ENCODE measurements around the gene AZI2.
A peak's percentile ranks its signal among the peaks of the same experiment; 100 is the strongest.

Gene AZI2, protein sequence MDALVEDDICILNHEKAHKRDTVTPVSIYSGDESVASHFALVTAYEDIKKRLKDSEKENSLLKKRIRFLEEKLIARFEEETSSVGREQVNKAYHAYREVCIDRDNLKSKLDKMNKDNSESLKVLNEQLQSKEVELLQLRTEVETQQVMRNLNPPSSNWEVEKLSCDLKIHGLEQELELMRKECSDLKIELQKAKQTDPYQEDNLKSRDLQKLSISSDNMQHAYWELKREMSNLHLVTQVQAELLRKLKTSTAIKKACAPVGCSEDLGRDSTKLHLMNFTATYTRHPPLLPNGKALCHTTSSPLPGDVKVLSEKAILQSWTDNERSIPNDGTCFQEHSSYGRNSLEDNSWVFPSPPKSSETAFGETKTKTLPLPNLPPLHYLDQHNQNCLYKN

GRCh38 chr3:28348629-28349468 lies at the start of gene AZI2, which contains the start of gene ZCWPW2:
TSS of gene AZI2 (minus strand) at chr3:28348824. CDS start at chr3:28340617, 8,207 bp downstream.
TSS of gene ZCWPW2 (plus strand) at chr3:28348721. CDS start at chr3:28413069, 64,348 bp downstream.
- peak; percentile 88 for DNase-seq

DNA sequence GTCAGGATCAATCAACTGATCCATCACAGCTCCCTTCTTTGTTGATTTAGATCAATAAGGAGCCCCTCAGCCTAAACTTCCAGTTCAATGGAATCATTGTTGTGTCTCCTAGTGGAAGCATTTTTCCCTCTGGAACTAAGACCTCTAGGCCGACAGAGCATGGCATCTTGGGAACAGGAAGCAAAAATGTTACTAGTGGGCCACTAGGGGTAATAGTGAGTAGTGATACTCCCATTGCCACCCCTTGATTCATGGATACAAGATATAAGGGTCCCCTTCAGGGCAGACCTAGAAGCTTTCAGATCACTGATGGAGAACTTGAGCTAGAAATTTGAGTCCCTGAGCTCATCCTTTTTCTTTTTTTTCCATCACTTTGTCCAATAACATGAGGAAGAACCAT lies 40.4 kb upstream of the AZI2 start:
- DNase-seq: no peak

DNA sequence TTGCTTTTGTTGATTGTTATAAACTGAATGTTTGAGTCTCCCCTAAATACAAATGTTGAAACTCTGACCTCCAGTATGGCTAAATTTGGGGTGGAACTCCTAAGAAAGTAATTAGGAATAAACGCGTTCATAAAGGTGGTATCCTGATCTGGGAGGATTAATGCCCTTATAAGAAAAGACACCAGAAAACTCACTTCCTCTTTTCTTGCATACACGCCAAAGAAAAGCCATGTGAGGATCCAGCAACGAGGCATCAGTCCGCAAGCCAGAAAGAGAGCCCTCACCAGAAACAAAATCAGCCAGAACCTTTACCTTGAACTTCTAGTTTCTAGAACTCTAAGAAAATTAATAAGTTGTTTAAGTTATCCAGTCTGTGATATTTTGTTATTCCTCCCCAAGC lies 37.4 kb upstream of the AZI2 start:
- DNase-seq: no peak

DNA sequence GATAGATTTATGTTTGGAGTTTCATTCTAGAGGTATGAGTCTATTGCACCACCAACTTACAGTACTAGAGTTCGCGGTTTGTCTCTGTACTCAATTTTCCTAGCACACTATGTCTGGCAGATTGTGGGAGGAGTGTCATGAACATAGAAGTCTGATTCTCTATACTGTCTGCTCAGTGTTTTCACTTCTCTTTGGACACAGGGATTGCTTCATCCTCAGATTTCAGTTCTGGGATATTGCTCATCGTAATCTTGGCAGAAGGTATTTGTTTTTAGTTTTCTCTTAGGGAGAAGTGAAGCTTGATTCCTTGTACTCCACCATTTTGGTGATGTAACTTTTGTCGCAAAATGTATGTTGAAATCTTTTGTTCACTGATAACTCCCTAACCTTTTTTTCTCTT lies 27.8 kb upstream of the AZI2 start:
- DNase-seq: no peak

DNA sequence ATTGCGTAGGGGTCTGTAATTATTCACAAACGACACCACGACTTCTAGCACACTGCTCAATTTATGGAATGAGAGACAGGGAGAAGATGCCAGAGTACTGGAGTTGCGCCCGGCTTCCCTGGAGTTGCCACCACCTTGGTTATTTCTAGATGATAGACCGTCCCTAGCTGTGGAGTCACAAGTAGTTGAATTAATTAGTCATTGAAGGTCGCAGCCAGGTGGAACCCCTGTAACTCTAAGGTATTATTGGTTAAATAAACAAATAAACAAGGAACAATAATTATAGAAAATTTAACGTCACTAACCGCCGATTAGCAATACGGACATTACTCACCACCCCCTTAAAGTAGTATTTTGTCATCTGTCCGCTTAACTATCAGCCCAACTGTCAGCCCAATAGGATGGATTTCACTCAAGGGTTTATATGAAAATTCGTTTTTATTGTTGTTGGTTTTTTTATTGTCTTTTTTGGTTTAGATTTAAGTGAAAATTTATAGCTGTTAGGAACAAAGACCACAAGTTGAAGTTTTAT lies 911 bp upstream of the AZI2 start:
- no peak for DNase-seq

DNA sequence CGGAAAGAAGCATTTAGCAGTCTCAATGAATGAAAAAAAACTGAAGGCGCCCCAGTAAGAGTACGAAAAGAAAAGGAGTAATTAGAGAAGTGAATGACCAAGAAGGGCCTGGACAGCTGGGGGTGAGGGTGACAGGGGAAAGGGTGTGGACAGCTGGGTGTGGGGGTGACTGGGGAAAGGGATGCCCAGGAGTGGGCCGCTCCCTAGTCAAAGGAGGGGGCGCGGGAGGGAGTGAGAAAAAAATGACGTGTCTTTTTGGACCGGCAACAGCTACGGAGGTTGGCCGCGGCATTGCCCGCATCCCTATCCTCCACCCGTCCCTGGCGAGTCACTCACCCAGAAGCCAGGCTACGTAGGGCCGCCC lies 377 bp downstream of the AZI2 start:
- no peak for DNase-seq

- DNase-seq: no peak
These were observed 1.0 kb downstream of the AZI2 start for GRCh38 chr3:28347374-28348264.

DNA sequence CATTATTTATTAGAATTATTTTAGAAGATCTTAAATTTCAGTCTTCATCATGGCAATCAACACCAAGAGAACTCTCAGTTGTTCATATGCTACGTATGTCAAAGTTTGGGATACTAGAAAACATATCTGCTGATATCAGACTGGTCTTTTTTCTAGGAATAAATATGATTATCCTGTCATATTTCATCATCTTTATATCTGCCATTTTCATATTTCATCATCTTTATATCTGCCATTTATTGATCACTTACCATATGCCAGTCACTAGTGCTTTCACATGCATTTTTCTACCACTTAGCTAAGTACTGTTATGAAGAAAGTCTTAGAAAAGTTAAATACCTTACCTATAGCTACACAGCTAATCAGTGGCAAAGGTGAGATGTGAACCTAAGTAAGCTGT lies 2.9 kb downstream of the AZI2 start:
- no peak for DNase-seq

DNA sequence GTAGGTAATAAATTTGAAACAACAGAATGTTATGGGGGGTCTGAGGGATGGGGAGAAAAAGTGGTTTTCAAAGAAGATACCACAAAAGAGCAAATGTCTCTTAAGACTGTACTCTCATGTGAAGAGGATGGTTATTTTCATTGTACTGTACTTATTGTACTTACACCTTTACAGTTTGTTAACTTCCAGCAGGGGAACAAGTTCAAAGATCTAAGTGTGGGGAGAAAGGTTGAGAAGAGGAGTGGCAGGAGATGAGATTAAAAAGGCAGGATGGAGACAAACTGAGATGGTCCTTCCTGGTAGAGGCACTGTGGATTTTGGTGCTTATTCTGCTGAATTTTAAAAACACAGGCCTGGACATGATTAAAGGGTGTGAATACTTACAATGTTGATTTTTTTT lies 5.5 kb downstream of the AZI2 start:
- no peak for DNase-seq

- no peak for DNase-seq
These were observed 11.4 kb downstream of the AZI2 start for GRCh38 chr3:28337230-28337629.

DNA sequence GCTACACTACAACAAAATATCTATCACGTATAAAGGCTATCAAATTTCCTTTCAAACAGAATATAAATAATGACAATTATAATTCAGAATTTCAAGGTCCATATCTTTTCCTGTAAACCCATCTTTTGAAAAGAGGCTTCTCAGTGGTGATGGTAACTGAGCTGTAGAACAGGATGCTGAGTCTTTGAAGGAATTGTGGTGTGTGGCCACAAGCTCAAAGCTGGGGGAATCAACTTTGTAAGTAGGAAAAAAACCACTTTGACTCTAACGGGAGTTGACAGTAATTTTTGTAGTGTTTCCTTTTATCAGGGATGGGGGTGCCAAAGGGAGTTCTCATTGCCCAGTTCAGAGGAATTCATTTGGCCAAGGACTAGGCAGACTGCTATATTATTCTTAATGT lies 13.4 kb downstream of the AZI2 start:
- DNase-seq: no peak

DNA sequence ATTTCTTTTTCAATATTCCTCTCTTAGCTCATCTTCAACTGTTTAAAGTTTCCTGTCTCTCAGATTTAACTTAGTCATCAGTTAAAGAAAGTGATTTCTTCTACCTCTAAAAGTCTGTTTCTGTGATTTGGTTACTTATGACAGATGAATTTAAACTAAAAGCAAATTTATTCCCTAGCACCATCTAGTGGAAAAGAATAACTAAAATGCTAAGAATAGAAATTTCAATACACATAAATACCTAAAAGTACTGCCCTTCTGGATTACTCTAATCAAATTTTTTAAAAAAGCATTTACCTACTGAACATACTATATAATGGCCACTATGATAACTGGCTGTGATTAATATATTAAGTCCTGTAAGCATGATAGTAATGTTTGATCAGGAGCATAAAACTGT lies 14.1 kb downstream of the AZI2 start:
- DNase-seq: no peak

DNA sequence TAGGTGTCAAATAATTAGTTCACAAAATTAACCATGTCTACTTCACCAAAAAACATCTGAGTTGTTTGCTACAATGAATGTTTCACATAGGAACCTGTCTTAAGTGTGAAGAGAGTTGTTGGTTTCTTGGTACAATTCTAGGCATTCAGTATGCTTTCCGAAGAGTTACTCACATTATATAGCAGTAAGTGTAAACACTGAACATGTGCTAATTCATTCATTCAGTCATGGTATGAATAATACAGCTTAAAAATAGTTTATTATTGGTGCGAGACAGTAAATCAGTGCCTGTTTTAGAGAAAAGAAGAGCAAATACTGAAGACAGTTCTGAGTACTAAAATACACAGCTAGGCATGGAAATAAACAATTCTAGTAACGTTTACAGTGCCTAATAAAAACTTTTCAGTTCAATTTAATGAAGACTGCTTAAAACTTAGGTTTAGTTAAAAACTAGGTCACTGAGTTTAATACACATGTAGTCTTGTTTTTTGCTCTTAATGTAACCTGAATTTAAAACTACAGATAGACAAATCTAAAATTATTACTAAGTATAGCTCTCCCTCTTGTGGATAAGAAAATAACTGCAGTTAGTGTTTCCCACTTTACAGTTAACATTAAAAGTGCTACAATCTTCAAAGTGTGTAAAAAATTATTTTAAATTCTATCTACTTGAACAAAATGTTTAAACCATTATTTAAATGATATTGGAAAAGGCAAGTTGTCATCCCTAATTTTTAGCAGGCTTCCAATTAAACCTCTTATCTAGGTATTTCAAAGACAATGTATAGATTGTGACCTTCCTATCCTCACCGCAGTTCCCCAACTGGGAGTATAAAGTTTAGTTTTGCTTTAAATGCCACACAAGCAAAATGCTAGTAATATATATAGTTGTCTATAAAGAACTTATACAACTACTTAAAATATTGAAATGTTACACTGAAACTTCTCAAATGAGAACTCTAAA lies 20.2 kb downstream of the AZI2 start:
- DNase-seq: no peak

DNA sequence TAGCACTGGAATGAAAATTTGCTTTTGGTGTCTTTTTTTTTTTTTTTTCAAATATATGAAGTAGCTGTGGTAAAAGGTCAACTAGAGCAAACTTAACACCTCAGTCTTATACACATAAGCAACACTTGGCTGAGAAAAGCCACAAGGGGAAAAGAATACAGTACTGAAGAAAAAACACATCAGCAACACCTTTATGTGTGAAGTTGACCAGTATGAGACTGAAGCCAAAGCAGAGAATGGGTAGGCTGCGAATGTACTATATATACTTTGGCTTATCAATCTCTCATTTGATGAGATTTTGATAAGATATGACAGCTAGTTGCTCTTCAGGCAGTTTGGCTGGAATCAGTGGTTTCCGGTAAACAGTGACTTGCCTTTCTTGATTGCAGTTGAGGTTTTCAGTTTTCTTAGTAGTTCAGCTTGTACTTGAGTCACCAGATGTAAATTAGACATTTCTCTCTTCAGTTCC lies 22.1 kb downstream of the AZI2 start:
- DNase-seq: no peak

- no peak for DNase-seq
These were observed 26.2 kb downstream of the AZI2 start for GRCh38 chr3:28322464-28322863.

GRCh38 chr3:28320981-28321380 lies 27.6 kb downstream of the AZI2 start:
- DNase-seq: no peak

GRCh38 chr3:28317438-28318022 lies 31.1 kb downstream of the AZI2 start:
- DNase-seq: no peak

DNA sequence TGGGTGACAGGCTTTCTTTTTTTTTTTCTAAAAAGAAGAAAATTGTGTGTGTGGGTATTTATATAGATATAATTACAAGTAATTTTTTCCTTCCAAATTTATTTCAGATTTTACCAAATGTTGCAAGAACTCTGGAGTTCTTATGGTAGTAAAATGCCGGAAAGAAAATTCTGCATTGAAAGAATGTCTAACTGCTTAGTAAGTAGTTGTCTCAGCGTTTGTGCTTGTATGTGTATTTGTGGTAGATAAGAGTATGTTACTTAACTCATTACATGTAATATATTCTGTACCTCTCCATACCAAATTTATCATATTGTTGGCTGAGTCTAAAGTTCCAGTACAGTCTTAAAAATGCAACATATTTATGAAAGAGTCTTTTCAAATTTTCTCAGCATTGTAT lies 32.4 kb downstream of the AZI2 start:
- DNase-seq: no peak

DNA sequence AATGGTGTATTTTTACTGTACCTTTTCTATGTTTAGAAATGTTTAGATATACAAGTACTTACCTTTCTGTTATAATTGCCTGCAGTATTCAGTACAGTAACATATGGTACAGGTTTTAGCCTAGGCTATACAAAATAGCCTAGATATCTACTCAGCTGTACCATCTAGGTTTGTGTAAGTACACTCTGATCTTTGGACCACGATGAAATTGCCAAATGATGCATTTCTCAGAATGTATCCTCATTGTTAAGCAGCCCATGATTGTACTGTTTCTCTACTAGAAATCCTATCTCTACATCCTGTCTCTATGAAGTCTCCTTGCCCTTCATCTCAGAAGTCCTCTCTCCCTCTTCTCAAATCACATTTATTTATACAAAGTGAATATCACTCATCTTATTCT lies 32.9 kb downstream of the AZI2 start:
- DNase-seq: no peak

DNA sequence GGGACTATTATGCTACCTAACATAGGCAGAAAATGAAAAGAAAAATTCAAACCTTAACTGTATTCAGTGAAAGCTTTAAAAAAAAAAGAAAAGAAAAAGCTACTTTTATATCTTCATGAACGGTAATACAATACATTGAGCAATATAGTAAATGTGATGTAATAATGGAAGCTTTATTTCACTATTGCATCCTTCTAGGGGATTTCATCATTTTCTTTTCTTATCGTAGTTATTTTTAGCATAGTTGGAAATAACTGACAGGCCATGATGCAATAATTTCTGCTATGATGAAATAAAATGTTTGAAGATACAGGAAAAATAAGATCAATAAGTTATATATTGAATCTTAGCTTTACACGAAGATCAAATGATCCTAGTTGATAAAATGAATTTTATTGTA lies 40.4 kb downstream of the AZI2 start:
- no peak for DNase-seq

DNA sequence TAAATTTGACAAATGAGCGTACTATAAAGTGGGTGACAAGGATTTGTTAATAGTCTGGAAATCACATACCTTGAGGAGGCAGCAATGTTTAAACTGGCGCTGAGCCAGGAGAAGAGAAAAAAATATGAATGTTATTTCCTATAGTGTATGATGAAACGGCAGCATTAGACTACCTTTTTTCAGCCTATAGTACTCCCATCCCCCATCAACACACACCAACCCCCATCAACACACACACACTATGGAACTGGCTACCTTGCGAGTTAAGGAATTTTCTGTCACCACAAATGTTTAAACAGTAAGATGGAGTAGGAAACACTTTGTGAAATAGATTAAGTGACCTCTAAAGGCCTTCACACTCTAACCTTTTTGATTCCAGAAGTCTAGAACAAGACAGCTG lies 46.9 kb downstream of the AZI2 start:
- DNase-seq: no peak
